ENCODE results near the gene CPT1C. TPM values are rescaled to one million over a fixed set of nuclear protein-coding genes. Genes with fewer than 3 reads are reported as not detected.

Gene CPT1C
- total and polyA plus RNA-seq, 5 experiments from 2014 or later = 0.19 to 2.7 (median 0.54) TPM

DNA sequence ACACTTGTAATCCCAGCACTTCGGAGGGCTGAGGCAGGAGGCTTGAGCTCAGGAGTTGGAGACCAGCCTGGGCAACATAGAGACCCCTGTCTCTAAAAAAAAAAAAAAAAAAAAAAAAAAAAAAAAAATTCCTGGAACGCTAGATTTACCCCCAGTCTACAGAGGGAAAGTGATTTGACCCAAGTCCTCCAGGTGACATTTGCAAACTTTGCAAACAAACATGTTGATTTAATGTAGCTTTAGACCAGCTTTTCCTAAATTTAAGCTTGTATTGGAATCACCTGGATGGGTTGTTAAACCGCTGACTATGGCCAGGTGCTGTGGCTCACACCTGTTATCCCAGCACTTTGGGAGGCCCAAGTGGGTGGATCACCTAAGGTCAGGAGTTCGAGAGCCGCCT is 8.4 kb downstream of the CPT1C start:
- Mint-ChIP-seq H3K4me3 (no peak overlapping the region), H3K9me3 (no peaks in the 10 kb centered on the region), H3K27ac (no peak overlapping the region), H3K27me3 (peaks cover 0 to 35% (median 5%) of the 10 kb centered on the region in 5 donors), H3K36me3 (peaks cover 0 to 2% (median 0%) of the 10 kb centered on the region in 3 donors), H3K4me1 (peaks cover 0 to 1% (median 0%) of the 10 kb centered on the region in 4 donors)
- no peak for ATAC-seq
- POLR2A ChIA-PET = interaction anchor here (0.6 to 0.9 kb wide), 2 partner anchors 9 to 11 kb away, joined by 3 to 11 read pairs; no protein-coding TSS in a partner anchor
- no peak for DNase-seq

DNA sequence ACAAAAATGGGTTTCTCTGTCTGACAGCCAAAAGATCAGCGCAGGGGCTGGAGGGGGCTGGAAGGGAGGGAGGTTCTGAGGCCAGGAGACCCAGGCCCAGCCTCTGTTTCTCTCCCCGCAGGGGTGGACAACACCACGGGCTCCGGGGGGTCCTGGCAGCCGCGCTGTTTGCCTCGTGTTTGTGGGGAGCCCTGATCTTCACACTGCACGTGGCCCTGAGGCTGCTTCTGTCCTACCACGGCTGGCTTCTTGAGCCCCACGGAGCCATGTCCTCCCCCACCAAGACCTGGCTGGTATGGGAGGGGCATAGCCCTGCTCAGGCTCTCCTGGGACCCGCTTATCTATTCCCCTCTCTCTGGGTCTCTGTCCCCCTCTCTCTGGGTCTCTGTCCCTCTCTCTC is 9.6 kb downstream of the CPT1C start:
- Mint-ChIP-seq H3K27ac (no peak overlapping the region), H3K9me3 (no peaks in the 10 kb centered on the region), H3K36me3 (peaks cover 0 to 2% (median 0%) of the 10 kb centered on the region in 3 donors), H3K27me3 (peaks cover 0 to 35% (median 2%) of the 10 kb centered on the region in 5 donors), H3K4me1 (peaks cover 0 to 1% (median 0%) of the 10 kb centered on the region in 4 donors), H3K4me3 (no peak overlapping the region)
- ATAC-seq (peak; percentile 42 to 53), DNase-seq (no peak)
- POLR2A ChIA-PET = interaction anchor here (0.6 to 0.8 kb wide), 2 partner anchors 1051 to 1653 kb away, joined by 3 to 4 read pairs; no protein-coding TSS in a partner anchor

DNA sequence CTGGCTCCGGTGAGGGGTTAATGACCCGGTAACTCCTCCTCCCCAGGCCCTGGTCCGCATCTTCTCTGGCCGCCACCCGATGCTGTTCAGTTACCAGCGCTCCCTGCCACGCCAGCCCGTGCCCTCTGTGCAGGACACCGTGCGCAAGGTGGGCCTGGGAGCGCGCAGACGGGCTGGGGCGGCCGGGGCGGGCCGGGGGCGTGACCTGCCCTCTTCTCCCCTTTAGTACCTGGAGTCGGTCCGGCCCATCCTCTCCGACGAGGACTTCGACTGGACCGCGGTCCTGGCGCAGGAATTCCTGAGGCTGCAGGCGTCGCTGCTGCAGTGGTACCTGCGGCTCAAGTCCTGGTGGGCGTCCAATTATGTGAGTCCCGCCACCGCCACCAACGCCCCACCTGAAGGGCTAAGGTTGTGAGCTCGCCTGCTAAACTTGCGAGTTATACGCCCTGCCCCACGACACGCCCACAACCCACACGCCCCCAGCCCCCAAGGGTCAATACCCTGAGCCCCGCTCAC is 10.4 kb downstream of the CPT1C start:
- POLR2A ChIA-PET = no interaction called here

DNA sequence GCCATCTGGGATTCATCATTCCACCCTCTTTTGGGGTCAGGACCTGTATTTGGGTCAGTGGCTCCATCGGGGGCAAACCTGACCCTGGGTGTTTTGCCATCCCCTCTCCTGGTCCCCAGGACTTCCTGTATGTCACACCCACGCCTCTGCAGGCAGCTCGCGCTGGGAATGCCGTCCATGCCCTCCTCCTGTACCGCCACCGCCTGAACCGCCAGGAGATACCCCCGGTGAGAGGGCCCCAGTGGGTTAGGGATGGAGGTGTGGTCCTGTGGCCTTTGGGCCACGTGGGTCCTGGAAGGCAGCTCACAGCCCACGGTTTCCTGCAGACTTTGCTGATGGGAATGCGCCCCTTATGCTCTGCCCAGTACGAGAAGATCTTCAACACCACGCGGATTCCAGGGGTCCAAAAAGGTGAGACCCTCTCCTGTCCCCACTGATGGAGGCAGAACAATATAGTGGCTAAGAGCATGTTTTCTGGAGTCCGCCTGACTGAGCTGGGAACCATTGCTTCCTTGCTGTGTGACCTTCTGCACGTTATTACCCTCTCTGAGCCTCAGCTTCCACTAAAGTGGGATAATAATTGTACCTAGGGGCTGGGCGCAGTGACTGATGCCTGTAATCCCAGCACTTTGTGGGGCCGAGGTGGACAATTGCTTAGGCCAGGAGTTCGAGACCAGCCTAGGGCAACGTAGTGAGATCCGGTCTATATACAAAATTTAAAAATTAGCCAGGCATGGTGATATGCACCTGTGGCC is 14.1 kb downstream of the CPT1C start:
- no peak overlapping the region for H3K27ac Mint-ChIP-seq
- no peak for DNase-seq
- no peaks in the 10 kb centered on the region for H3K9me3 Mint-ChIP-seq
- peaks cover 0 to 39% (median 6%) of the 10 kb centered on the region in 5 donors for H3K27me3 Mint-ChIP-seq
- peaks cover 0 to 1% (median 0%) of the 10 kb centered on the region in 4 donors for H3K4me1 Mint-ChIP-seq
- POLR2A ChIA-PET = no interaction called here
- H3K4me3 Mint-ChIP-seq = no peak overlapping the region
- ATAC-seq = no peak
- peaks cover 0 to 2% (median 0%) of the 10 kb centered on the region in 3 donors for H3K36me3 Mint-ChIP-seq

More for the DNA sequence above, 10.4 kb downstream of the CPT1C start:
- peaks cover 0 to 1% (median 0%) of the 10 kb centered on the region in 4 donors for H3K4me1 Mint-ChIP-seq
- no peak overlapping the region for H3K4me3 Mint-ChIP-seq
- no peaks in the 10 kb centered on the region for H3K9me3 Mint-ChIP-seq
- no peak for ATAC-seq
- peaks cover 0 to 2% (median 0%) of the 10 kb centered on the region in 3 donors for H3K36me3 Mint-ChIP-seq
- no peak for DNase-seq
- peaks cover 0 to 35% (median 2%) of the 10 kb centered on the region in 5 donors for H3K27me3 Mint-ChIP-seq
- no peak overlapping the region for H3K27ac Mint-ChIP-seq

DNA sequence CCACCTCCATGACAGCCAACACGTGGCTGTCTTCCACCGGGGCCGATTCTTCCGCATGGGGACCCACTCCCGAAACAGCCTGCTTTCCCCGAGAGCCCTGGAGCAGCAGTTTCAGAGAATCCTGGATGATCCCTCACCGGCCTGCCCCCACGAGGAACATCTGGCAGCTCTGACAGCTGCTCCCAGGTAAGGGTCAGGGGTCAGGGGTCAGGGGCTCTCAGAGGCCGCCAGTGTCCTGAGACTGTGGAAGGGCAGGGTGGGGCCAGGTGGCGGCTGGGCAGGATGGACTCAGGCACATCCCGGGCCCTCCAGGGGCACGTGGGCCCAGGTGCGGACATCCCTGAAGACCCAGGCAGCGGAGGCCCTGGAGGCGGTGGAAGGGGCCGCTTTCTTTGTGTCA is 15.0 kb downstream of the CPT1C start:
- POLR2A ChIA-PET = no interaction called here
- ATAC-seq (no peak), DNase-seq (no peak)
- no peak overlapping the region for H3K4me3 Mint-ChIP-seq
- H3K9me3 Mint-ChIP-seq = no peaks in the 10 kb centered on the region
- H3K36me3 Mint-ChIP-seq = peaks cover 0 to 2% (median 0%) of the 10 kb centered on the region in 3 donors
- no peak overlapping the region for H3K27ac Mint-ChIP-seq
- H3K27me3 Mint-ChIP-seq = peaks cover 0 to 38% (median 10%) of the 10 kb centered on the region in 5 donors
- H3K4me1 Mint-ChIP-seq = peaks cover 0 to 1% (median 0%) of the 10 kb centered on the region in 4 donors

DNA sequence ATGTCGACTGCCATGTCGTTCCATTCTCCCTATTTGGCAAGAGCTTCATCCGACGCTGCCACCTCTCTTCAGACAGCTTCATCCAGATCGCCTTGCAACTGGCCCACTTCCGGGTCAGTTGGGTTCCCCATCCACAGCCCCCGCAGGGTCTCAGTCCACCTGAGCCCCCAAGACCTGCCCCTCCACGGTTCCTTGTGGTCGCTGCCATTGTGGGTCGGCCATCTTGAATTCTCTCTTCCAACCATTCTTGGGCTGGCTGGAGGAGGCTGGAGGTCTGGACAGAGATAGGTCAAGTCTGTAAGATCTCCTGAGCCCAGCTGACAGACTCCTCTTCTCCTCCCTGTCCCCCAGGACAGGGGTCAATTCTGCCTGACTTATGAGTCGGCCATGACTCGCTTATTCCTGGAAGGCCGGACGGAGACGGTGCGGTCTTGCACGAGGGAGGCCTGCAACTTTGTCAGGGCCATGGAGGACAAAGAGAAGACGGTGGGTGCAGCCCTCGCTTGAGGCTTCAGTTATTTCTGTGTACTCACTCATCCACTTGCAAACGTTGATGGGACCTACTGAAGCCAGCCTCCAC is 19.5 kb downstream of the CPT1C start:
- Mint-ChIP-seq H3K4me3 (no peak overlapping the region), H3K27ac (peak overlapping the region in 1 of 10 donors; percentile 43)

DNA sequence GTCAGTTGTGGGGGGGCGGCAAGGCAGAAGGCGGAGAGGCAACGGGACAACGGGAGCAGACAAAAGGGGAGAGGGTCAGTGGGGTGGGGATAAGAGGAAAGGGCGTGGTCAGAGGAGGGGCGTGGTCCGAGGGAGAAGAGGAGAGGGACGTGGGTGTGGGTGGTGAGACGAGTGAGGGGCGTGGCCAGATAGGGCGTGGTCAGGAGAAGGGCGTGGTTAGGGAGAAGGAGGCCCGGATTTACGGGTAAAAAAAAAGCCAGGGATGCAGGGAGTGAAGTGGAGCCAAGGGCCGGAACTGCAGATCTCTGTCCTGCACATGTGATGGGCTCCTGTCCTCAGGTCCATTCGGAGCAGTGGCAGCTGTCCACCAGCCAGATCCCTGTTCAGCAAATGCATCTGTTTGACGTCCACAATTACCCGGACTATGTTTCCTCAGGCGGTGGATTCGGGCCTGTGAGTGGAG is 21.5 kb downstream of the CPT1C start:
- Mint-ChIP-seq H3K27me3 (peaks cover 0 to 10% (median 4%) of the 10 kb centered on the region in 5 donors), H3K27ac (no peak overlapping the region), H3K4me1 (peaks cover 3 to 7% (median 5%) of the 10 kb centered on the region in 4 donors), H3K4me3 (no peak overlapping the region), H3K9me3 (no peaks in the 10 kb centered on the region), H3K36me3 (peaks cover 0 to 1% (median 0%) of the 10 kb centered on the region in 3 donors)
- no peak for ATAC-seq
- POLR2A ChIA-PET = interaction anchor here (0.6 kb wide), 1 partner anchor 21 kb away, joined by 7 read pairs; no protein-coding TSS in a partner anchor
- no peak for DNase-seq

More for the DNA sequence above, 19.5 kb downstream of the CPT1C start:
- Mint-ChIP-seq H3K4me1 (peaks cover 0 to 3% (median 0%) of the 10 kb centered on the region in 4 donors), H3K27me3 (peaks cover 0 to 10% (median 4%) of the 10 kb centered on the region in 5 donors), H3K36me3 (no peaks in the 10 kb centered on the region), H3K9me3 (no peaks in the 10 kb centered on the region)
- DNase-seq (no peak), ATAC-seq (no peak)
- POLR2A ChIA-PET = no interaction called here

DNA sequence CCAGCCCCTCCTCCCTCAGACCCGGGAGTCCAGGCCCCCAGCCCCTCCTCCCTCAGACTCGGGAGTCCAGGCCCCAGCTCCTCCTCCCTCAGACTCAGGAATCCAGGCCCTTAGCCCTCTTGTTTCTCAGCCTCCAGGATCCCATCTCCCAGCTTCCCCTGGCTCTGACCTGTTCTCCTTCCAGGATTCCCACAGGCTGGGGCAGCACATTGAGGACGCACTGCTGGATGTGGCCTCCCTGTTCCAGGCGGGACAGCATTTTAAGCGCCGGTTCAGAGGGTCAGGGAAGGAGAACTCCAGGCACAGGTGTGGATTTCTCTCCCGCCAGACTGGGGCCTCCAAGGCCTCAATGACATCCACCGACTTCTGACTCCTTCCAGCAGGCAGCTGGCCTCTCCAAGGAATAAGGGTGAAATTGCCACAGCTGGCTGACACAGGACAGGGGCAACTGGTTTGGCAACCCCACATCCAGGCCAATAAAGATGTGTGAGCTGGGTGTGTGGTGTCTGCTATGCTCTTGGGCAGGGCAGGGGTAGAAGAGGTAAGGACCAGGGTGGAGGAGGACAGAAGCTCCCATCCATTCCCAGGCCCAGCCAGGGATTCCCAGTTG is 22.4 kb downstream of the CPT1C start:
- no peak for ATAC-seq

DNA sequence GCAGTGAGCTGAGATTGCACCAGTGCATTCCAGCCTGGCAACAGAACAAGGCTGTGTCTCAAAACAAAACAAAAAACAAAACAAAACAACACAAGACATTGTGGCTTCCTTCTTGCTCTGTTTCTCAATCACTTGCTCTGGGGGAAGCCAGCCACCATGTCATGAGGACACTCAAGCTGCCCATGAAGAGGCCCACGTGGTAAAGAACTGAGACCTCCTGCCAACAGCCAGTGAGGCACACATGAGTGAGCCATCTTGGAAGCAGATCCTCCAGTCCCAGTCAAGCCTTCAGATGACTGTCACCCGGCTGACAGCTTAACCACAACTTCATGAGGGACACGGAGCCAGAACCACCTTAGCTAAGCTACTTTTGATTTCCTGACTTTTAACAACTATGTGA is 25.2 kb downstream of the CPT1C start:
- H3K4me1 Mint-ChIP-seq = peaks cover 8 to 25% (median 10%) of the 10 kb centered on the region in 4 donors
- no peaks in the 10 kb centered on the region for H3K9me3 Mint-ChIP-seq
- H3K4me3 Mint-ChIP-seq = peak overlapping the region in 1 of 10 donors; percentile 22
- no peaks in the 10 kb centered on the region for H3K27me3 Mint-ChIP-seq
- peaks cover 0 to 10% (median 0%) of the 10 kb centered on the region in 3 donors for H3K36me3 Mint-ChIP-seq
- no peak for ATAC-seq
- H3K27ac Mint-ChIP-seq = peak overlapping the region in 6 of 10 donors; percentile 5 to 67 (median 60)
- DNase-seq = no peak
- POLR2A ChIA-PET = interaction anchor here (1.1 to 3.4 kb wide), 4 partner anchors 20 to 161 kb away, joined by 3 to 40 read pairs (median 8); partner anchors contain the start of genes AKT1S1, AP2A1 and TBC1D17

More for the DNA sequence above, 22.4 kb downstream of the CPT1C start:
- H3K4me1 Mint-ChIP-seq = peaks cover 6 to 14% (median 10%) of the 10 kb centered on the region in 4 donors
- DNase-seq = peak in 1 of 10 donors; percentile 59
- H3K36me3 Mint-ChIP-seq = peaks cover 0 to 5% (median 0%) of the 10 kb centered on the region in 3 donors
- no peak overlapping the region for H3K4me3 Mint-ChIP-seq
- POLR2A ChIA-PET = interaction anchor here (0.5 to 0.7 kb wide), 2 partner anchors 152 to 202 kb away, joined by 3 to 8 read pairs; no protein-coding TSS in a partner anchor
- peaks cover 0 to 10% (median 4%) of the 10 kb centered on the region in 5 donors for H3K27me3 Mint-ChIP-seq
- no peaks in the 10 kb centered on the region for H3K9me3 Mint-ChIP-seq
- peak overlapping the region in 3 of 10 donors; percentile 21 to 66 (median 24) for H3K27ac Mint-ChIP-seq

DNA sequence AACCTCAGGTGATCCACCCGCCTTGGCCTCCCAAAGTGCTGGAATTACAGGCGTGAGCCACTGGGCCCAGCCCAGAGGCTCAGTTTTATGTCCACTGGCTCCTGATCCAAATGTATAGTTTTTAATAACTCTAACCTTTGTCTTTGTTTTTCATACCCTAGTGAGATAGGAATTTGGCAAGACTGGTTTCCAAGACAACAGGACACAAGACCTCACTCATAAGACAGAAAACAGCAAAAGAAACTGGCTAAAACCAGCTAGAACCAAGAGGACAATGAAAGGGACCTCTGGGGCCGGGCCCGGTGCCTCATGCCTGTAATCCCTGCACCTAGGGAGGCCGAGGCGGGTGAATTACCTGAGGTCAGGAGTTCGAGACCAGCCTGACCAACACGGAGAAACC is 27.6 kb downstream of the CPT1C start:
- peak overlapping the region; percentile 52 to 97 (median 80) for H3K4me3 Mint-ChIP-seq
- H3K9me3 Mint-ChIP-seq = no peaks in the 10 kb centered on the region
- H3K4me1 Mint-ChIP-seq = peaks cover 6 to 32% (median 10%) of the 10 kb centered on the region in 4 donors
- POLR2A ChIA-PET = interaction anchor here (0.6 to 3.4 kb wide), 23 partner anchors 9 to 1179 kb away, joined by 3 to 40 read pairs (median 4); partner anchors contain the start of genes AKT1S1, AP2A1, ATF5 and FUZ
- H3K36me3 Mint-ChIP-seq = peaks cover 0 to 20% (median 10%) of the 10 kb centered on the region in 3 donors
- peak overlapping the region; percentile 60 to 100 (median 98) for H3K27ac Mint-ChIP-seq
- DNase-seq = no peak
- ATAC-seq = no peak
- no peaks in the 10 kb centered on the region for H3K27me3 Mint-ChIP-seq

DNA sequence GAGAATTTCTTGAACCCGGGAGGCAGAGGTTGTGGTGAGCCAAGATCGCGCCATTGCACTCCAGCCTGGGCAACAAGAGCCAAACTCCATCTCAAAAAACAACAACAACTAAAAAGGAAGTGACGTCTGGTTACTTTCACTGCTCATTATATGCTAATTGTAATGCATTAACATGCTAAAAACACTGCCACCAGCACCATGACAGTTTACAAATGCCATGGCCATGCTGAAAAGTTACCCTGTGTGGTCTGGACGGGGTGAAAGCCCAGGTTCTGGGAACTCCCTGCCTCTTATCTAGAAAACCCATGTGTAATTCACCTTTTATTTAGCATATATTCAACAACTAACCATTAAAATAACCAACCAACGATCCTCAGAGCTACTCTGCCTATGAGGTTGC is 28.1 kb downstream of the CPT1C start:
- H3K27me3 Mint-ChIP-seq = no peaks in the 10 kb centered on the region
- DNase-seq (no peak), ATAC-seq (no peak)
- peak overlapping the region in 8 of 10 donors; percentile 45 to 97 (median 62) for H3K4me3 Mint-ChIP-seq
- peak overlapping the region; percentile 28 to 100 (median 78) for H3K27ac Mint-ChIP-seq
- H3K9me3 Mint-ChIP-seq = no peaks in the 10 kb centered on the region
- H3K4me1 Mint-ChIP-seq = peaks cover 6 to 32% (median 10%) of the 10 kb centered on the region in 4 donors
- peaks cover 0 to 20% (median 13%) of the 10 kb centered on the region in 3 donors for H3K36me3 Mint-ChIP-seq
- POLR2A ChIA-PET = interaction anchor here (0.6 to 3.4 kb wide), 4 partner anchors 10 to 1179 kb away, joined by 3 to 40 read pairs (median 4); partner anchors contain the start of gene AP2A1
